Mesodermal cell (in vitro differentiated cells): ENCODE results near the gene ASB1.

Source experiments
- H3K27ac ChIP-seq: 2 replicates; pipeline ENCODE4 v1.7.0; 2013; ENCODE audit warnings: mild to moderate bottlenecking, low read depth, low read length, moderate library complexity; ENCODE audit not compliant: severe bottlenecking
- H3K36me3 ChIP-seq: 2 replicates; pipeline ENCODE4 v1.7.1; 2013; ENCODE audit warnings: mild to moderate bottlenecking, low read length, moderate library complexity; ENCODE audit not compliant: control insufficient read depth, insufficient read depth
- H3K4me1 ChIP-seq: one replicate; pipeline ENCODE4 v1.7.1; 2013; ENCODE audit warnings: mild to moderate bottlenecking, low read length; ENCODE audit not compliant: insufficient read depth, control insufficient read depth, poor library complexity, severe bottlenecking
- H3K4me3 ChIP-seq: 2 replicates; pipeline ENCODE4 v1.7.0; 2013; ENCODE audit warnings: low read length, control low read depth, mild to moderate bottlenecking; ENCODE audit not compliant: insufficient read depth, poor library complexity, severe bottlenecking; ENCODE audit errors: extremely low read depth
- H3K9me3 ChIP-seq: 2 replicates; pipeline ENCODE4 v1.7.1; 2013; ENCODE audit warnings: mild to moderate bottlenecking, low read length, moderate library complexity; ENCODE audit not compliant: control insufficient read depth
- WGBS, 2 experiments: methylation state at CpG; one replicate each; pipeline ENCODE4 v1.1.5; 2013; ENCODE audit warnings: missing lambda C conversion rate in 2 of 2; ENCODE audit not compliant: insufficient coverage in 2 of 2; 5-methylcytosine and 5-hydroxymethylcytosine counted together

The ASB1 gene

DNA sequence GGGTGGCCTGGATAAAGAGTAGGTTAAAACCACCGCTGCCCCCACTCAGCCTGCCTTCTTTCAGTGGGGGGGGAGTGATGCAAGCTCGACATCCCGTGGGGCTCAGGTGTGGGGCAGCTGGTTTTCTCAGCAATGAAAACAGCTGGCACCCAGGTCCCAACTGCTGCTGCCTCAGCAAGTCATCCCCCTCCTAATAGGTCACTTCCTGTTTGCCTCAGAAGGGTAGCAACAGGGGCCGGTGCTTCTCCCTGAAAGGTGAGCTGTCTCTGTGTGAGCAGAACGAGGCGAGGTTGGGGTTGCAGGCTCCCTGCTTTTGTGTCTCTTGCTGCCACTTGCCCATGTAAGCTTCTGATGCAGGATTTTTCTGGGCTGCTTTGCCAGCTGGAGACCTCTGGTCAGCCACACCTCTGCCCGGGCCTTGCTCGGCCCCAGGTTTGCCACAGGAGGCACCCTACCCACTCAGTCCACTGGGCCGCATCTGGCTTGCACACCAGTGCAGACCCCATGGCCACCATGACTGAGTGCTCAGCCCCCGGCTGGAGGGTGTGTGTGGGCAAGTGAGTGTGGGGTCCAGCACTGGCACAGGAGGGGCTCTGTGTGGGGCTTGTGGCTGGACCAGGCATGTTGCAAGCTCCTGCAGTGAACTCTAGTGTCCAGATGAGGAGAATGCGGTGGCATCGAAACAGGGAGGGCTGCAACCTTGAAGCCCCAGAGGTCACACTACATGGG lies 11.5 kb upstream of the ASB1 start:
- no peak overlapping the region for H3K4me3 ChIP-seq
- WGBS, 2 experiments: 89 to 94% methylated on average over 9 to 10 of the region's 12 CpGs
- H3K4me1 ChIP-seq: peaks cover 5% of the 10 kb centered on the region
- no peaks in the 10 kb centered on the region for H3K36me3 ChIP-seq
- H3K9me3 ChIP-seq: peaks cover 11% of the 10 kb centered on the region
- no peak overlapping the region for H3K27ac ChIP-seq

DNA sequence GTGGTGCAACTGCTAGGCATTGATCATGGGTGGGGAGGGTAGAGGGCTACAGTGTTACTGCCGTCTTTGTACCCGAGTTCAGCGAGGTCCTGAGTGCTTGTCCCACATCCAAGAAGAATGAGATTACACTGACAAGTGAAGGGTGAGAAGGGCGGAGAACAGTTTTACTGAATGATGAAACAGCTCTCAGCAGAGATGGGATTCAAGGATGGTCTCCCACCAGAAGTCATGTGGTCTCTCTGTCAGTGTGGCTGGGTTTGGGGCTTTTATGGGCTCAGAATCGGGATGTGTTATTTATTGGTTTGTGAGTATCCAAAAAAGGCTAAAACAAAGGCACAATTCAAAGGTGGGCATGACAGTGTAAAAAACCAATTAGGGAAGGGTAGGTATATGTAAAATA lies 10.8 kb upstream of the ASB1 start:
- 89 to 92% methylated on average over 2 to 5 of the region's 5 CpGs for WGBS, 2 experiments
- Histone ChIP-seq H3K27ac (no peak overlapping the region), H3K4me1 (peaks cover 12% of the 10 kb centered on the region)

GRCh38 chr2:238418196-238418998 lies 8.3 kb upstream of the ASB1 start:
- H3K36me3 ChIP-seq: no peaks in the 10 kb centered on the region
- peaks cover 11% of the 10 kb centered on the region for H3K9me3 ChIP-seq
- WGBS, 2 experiments: 89 to 93% methylated on average over 4 to 5 of the region's 6 CpGs
- no peak overlapping the region for H3K27ac ChIP-seq
- H3K4me1 ChIP-seq: peaks cover 17% of the 10 kb centered on the region
- H3K4me3 ChIP-seq: no peak overlapping the region

More for the DNA sequence above, 10.8 kb upstream of the ASB1 start:
- Histone ChIP-seq H3K4me3 (no peak overlapping the region), H3K36me3 (no peaks in the 10 kb centered on the region), H3K9me3 (peaks cover 11% of the 10 kb centered on the region)

DNA sequence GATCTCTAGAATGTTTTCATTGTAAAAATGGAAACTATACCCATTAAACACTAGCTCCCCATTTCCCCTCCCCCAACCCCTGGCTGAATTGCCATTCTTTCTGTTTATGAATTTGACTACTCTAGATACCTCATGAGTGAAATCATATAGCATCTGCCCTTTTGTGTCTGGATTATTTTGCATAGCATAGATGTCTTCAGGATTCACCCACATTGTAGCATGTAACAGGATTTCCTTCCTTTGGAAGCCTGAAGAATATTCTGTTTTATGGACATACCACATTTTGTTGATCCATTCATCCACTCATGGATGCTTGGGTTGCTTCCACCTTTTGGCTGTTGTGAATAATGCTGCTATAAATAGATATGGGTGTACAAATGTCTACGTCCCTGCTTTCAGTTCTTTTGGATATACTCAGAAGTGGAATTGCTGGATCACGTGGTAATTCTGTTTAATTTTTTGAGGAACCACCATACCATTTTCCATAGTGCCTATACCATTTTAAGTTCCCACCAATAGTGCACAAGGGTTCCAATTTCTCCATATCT lies 7.7 kb upstream of the ASB1 start:
- Histone ChIP-seq H3K27ac (no peak overlapping the region), H3K36me3 (no peaks in the 10 kb centered on the region), H3K9me3 (peaks cover 11% of the 10 kb centered on the region), H3K4me3 (no peak overlapping the region), H3K4me1 (peaks cover 23% of the 10 kb centered on the region)
- WGBS, 2 experiments: 95 to 100% methylated on average over 1 to 2 of the region's 2 CpGs

GRCh38 chr2:238420442-238420841 lies 6.3 kb upstream of the ASB1 start:
- peak overlapping the region; percentile 59 for H3K27ac ChIP-seq
- H3K4me3 ChIP-seq: no peak overlapping the region
- peaks cover 21% of the 10 kb centered on the region for H3K4me1 ChIP-seq
- 79 to 81% methylated on average over 4 to 7 of the region's 8 CpGs for WGBS, 2 experiments
- H3K36me3 ChIP-seq: no peaks in the 10 kb centered on the region
- H3K9me3 ChIP-seq: peaks cover 7% of the 10 kb centered on the region

DNA sequence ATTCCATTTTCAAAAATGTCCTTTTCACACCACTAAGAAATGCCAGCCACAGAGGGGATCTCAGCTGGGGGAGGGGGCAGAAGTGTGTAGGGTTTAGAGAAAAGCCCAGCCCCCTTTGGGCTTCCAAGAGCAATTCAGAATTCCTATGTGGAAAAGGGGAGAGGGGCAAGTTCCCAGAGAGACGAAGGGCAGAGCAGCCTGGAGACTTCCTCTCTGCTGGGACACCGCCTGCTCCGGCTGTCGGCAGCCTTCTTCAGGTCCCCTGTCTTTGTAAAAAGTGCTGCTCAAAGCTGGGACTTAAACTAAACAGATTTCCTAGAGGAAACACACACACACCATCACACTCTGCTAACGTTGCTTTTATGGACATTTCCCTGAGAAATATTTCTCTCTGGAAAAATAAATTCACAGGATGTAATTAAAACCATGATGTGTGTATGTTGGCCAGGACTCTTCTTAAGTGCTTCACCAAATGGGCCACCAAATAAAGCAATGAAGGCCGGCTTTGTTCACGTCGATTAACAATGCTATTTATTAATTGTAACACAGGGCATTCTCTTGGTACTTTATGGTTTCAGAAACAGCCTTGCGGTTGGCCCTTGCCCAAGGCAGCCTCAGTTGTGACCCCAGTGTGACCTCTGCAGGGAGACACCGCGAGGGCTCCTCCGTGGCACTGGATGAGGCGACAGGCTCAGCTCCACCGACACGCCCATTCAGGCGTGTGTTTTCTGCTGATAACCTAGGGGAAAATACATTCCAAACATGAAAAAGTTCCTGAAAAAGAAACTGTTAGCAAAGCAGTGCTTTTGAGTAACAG lies 5.6 kb upstream of the ASB1 start:
- Histone ChIP-seq H3K27ac (peak overlapping the region; percentile 59), H3K36me3 (no peaks in the 10 kb centered on the region)
- WGBS, 2 experiments: 73 to 81% methylated on average over 11 to 13 of the region's 16 CpGs

DNA sequence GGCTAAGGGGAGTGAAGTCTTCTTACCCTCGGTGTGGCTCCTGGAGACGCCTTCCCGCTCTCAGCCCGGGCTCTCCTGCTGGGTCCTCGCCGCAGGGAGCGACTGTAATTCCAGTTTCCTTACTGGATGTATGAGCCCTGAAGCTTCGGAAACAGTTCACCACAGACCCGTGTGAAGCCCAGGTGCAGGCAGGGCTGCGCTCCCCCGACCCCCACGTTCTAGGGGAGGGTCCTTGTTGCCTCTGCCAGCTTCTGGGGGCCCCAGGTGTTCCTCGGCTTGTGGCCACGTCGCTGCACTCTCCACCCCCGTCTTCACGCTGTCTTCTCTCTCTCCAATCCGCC lies 5.1 kb upstream of the ASB1 start:
- Histone ChIP-seq H3K36me3 (no peaks in the 10 kb centered on the region), H3K4me1 (peaks cover 26% of the 10 kb centered on the region), H3K9me3 (no peaks in the 10 kb centered on the region), H3K27ac (no peak overlapping the region), H3K4me3 (no peak overlapping the region)
- WGBS, 2 experiments: 79 to 84% methylated on average over 14 to 18 of the region's 18 CpGs

More for the DNA sequence above, 5.6 kb upstream of the ASB1 start:
- H3K9me3 ChIP-seq: peaks cover under 1% of the 10 kb centered on the region
- H3K4me1 ChIP-seq: peaks cover 26% of the 10 kb centered on the region
- H3K4me3 ChIP-seq: no peak overlapping the region

DNA sequence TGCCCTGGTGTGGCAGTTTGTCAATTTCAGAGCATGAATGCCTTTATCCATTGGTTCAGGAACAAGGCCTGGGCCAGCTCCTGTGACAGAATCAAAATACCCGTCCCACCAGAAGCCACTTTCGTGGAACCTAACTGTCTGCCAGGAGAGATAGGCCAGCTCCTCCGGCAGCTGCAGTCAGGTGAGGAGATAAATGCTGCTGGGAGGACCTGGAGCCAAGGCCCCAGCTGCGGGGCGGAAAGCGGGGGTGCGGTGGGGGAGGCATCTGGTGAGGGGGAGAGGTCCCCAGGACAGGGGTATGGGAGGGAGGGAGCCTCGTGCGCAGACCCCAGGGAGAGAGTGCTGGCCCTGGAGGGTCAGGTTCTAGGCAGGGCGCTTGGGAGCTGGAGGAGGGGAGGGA lies 4.4 kb upstream of the ASB1 start:
- Histone ChIP-seq H3K36me3 (no peaks in the 10 kb centered on the region), H3K27ac (no peak overlapping the region), H3K4me3 (no peak overlapping the region), H3K4me1 (peaks cover 26% of the 10 kb centered on the region), H3K9me3 (no peaks in the 10 kb centered on the region)
- WGBS, 2 experiments: 91 to 96% methylated on average over 6 to 10 of the region's 10 CpGs

DNA sequence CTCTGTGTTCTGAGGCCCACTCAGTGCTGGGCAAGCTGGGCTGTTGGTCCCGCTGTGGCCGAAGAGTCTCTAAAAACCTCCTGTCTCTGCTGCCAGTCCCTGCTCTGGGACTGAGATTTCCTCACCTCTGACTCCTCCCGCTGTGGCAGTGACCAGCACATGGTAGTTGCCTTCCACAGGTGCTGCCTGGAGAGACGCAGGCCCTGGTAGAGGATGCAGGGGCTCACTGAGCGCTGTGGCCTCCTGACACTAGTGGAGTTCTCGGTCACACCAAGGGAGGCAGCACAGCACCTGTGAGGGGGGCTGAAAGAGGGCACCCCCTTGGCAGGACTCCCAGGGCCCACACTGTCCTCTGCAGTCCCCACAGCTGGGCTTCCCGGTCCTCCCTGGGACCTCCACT lies 3.8 kb upstream of the ASB1 start:
- Histone ChIP-seq H3K9me3 (no peaks in the 10 kb centered on the region), H3K36me3 (no peaks in the 10 kb centered on the region), H3K27ac (no peak overlapping the region), H3K4me1 (peaks cover 26% of the 10 kb centered on the region), H3K4me3 (no peak overlapping the region)
- WGBS, 2 experiments: 95 to 100% methylated on average over 4 to 7 of the region's 7 CpGs

GRCh38 chr2:238423561-238424312 lies 3.0 kb upstream of the ASB1 start:
- Histone ChIP-seq H3K36me3 (peaks cover 2% of the 10 kb centered on the region), H3K9me3 (no peaks in the 10 kb centered on the region), H3K4me3 (no peak overlapping the region), H3K4me1 (peaks cover 26% of the 10 kb centered on the region), H3K27ac (no peak overlapping the region)
- 86 to 91% methylated on average over 8 to 9 of the region's 9 CpGs for WGBS, 2 experiments
